ENCODE data around the gene COLEC12.

COLEC12 gene

DNA sequence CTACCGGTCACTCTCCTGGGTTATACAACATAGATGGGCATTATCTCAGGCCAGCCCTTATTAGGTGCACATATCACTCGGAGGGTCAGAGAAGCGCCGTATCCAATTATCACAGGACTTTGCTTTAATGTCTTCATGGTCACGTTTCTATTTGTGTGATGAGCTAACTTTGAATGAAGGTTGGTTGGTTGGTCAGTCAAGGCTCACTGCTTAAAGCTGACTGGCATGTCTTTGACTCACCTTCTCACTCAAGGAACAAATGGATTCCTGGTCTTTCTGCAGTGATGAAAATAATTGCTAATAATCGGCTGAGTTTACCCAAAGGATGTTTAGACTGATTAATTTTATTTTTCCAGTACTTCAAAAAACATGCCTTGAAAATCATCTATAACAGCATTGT is 39.7 kb downstream of the COLEC12 start:
- no peak for TF ChIP-seq NFIC (IDR thresholded peaks at IDR 0.05)
- TF ChIP-seq, protein P1, sequence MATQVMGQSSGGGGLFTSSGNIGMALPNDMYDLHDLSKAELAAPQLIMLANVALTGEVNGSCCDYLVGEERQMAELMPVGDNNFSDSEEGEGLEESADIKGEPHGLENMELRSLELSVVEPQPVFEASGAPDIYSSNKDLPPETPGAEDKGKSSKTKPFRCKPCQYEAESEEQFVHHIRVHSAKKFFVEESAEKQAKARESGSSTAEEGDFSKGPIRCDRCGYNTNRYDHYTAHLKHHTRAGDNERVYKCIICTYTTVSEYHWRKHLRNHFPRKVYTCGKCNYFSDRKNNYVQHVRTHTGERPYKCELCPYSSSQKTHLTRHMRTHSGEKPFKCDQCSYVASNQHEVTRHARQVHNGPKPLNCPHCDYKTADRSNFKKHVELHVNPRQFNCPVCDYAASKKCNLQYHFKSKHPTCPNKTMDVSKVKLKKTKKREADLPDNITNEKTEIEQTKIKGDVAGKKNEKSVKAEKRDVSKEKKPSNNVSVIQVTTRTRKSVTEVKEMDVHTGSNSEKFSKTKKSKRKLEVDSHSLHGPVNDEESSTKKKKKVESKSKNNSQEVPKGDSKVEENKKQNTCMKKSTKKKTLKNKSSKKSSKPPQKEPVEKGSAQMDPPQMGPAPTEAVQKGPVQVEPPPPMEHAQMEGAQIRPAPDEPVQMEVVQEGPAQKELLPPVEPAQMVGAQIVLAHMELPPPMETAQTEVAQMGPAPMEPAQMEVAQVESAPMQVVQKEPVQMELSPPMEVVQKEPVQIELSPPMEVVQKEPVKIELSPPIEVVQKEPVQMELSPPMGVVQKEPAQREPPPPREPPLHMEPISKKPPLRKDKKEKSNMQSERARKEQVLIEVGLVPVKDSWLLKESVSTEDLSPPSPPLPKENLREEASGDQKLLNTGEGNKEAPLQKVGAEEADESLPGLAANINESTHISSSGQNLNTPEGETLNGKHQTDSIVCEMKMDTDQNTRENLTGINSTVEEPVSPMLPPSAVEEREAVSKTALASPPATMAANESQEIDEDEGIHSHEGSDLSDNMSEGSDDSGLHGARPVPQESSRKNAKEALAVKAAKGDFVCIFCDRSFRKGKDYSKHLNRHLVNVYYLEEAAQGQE (IDR thresholded peaks at IDR 0.05; ENCODE audit: low read depth): no peak
- TF ChIP-seq TEAD4 (IDR thresholded peaks at IDR 0.05): no peak
- no peak for TF ChIP-seq ZBTB7A (IDR thresholded peaks at IDR 0.05; ENCODE audit: low read depth)
- no peak for TF ChIP-seq FOXM1 (IDR thresholded peaks at IDR 0.05; ENCODE audit: borderline replicate concordance, low read depth)
- no peak for TF ChIP-seq CEBPB (IDR thresholded peaks at IDR 0.05)
- TF ChIP-seq, protein P2, sequence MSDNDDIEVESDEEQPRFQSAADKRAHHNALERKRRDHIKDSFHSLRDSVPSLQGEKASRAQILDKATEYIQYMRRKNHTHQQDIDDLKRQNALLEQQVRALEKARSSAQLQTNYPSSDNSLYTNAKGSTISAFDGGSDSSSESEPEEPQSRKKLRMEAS (IDR thresholded peaks at IDR 0.05): no peak
- TF ChIP-seq EP300 (IDR thresholded peaks at IDR 0.05; ENCODE audit: borderline replicate concordance): no peak
- no peak for TF ChIP-seq CREB1 (IDR thresholded peaks at IDR 0.05; ENCODE audit: low read depth)
- TF ChIP-seq, protein P3, sequence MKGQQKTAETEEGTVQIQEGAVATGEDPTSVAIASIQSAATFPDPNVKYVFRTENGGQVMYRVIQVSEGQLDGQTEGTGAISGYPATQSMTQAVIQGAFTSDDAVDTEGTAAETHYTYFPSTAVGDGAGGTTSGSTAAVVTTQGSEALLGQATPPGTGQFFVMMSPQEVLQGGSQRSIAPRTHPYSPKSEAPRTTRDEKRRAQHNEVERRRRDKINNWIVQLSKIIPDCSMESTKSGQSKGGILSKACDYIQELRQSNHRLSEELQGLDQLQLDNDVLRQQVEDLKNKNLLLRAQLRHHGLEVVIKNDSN (IDR thresholded peaks at IDR 0.05): no peak
- TF ChIP-seq EGR1 (IDR thresholded peaks at IDR 0.05): no peak

DNA sequence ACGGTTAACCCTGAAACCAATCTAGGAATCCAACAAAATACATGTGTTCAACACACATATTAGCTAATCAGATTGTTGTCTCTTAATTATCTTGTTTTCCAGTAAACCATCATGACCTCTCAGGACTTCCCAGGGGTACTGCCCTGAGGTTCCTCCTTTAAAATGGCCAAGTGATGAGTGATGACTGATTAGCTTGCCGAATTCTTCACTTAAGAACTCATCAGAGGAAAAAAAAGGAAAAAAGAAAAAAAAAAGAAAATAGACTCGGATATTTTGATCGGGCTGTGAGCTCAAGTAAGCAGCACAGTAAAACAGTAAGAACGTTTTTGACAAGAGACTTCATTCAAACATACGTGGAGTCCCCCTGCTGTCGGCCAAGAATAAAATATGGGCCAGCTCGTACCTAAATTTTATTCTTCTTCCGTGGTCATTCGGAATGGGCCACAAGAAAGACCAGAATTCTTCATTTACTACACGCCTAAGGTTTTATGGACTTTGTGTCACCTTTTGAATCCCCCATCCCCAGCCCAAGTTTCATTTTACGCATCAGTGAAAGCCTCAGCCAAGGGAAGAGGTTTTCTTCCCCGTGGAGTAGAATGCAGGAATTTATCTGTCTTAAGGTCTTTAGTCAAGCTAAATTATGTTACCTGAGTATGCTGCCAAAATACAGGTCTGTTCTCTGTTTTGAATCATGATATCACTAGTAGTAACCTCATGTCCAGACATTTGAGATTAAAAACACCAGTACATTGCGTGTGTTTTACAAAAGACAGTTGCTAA is 40.5 kb downstream of the COLEC12 start:
- TF ChIP-seq CREB1 (IDR thresholded peaks at IDR 0.05; ENCODE audit: low read depth): no peak
- no peak for TF ChIP-seq EGR1 (IDR thresholded peaks at IDR 0.05)

DNA sequence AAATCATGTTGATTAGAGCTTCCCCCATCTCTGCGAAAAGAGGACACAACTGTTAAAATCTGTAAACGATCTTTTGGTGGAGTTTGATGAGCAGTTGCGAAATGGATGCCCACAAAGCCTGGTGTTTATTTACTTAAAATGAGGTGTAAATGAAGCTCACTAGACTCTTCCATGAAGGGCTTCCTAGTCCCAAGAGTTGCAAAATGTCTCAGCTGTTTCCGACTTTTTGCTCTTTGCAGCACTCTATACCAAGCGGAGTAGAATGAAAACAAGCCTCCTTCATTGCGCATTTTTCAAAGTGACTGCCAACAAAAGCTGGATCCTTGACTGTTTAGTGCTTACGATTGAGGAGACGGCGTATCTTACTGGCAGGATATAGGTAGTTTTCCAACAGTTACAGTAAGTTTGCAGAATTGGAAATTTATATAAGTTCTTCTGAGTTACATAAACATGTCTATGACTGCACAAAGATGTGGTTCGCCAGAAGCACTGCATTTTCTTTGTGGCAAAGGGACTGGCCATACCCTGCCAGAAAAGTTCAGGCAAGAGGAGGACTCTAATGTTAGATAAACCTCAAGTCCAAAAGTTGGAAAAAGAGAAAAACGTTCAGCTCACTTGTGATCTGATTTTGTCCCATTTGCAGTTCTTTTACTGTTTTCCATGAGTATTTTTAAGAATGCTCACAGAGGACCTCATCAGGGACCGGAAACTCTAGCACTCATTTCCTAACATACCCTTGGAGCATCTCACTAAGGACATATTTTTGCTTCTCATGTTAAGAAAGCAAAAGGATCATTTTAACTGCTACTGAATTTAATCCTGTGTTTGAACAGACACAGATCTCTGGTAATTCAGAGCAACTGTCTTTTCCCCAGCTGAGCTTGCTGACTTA is 42.7 kb downstream of the COLEC12 start:
- no peak for TF ChIP-seq EP300 (IDR thresholded peaks at IDR 0.05; ENCODE audit: borderline replicate concordance)
- TF ChIP-seq YY1 (IDR thresholded peaks at IDR 0.05; ENCODE audit: low read depth): no peak
- no peak for TF ChIP-seq TAF1 (IDR thresholded peaks at IDR 0.05; ENCODE audit: low read depth)
- TF ChIP-seq RAD21 (IDR thresholded peaks at IDR 0.05; ENCODE audit: low read depth): no peak
- TF ChIP-seq, protein P1 (IDR thresholded peaks at IDR 0.05; ENCODE audit: low read depth): no peak
- TF ChIP-seq NFIC (IDR thresholded peaks at IDR 0.05): no peak
- no peak for TF ChIP-seq TEAD4 (IDR thresholded peaks at IDR 0.05)
- no peak for TF ChIP-seq ZBTB7A (IDR thresholded peaks at IDR 0.05; ENCODE audit: low read depth)
- no peak for TF ChIP-seq CEBPB (IDR thresholded peaks at IDR 0.05)
- TF ChIP-seq, protein P2 (IDR thresholded peaks at IDR 0.05): no peak
- no peak for TF ChIP-seq TCF12 (IDR thresholded peaks at IDR 0.05; ENCODE audit: low read depth)
- TF ChIP-seq CREB1 (IDR thresholded peaks at IDR 0.05; ENCODE audit: low read depth): no peak
- TF ChIP-seq EGR1 (IDR thresholded peaks at IDR 0.05): no peak
- TF ChIP-seq FOXM1 (IDR thresholded peaks at IDR 0.05; ENCODE audit: borderline replicate concordance, low read depth): no peak

- TF ChIP-seq, protein P3 (IDR thresholded peaks at IDR 0.05): no peak
- TF ChIP-seq RAD21 (IDR thresholded peaks at IDR 0.05; ENCODE audit: low read depth) (no peak), CREB1 (IDR thresholded peaks at IDR 0.05; ENCODE audit: low read depth) (no peak), TEAD4 (IDR thresholded peaks at IDR 0.05) (no peak), NFIC (IDR thresholded peaks at IDR 0.05) (no peak), TCF12 (IDR thresholded peaks at IDR 0.05; ENCODE audit: low read depth) (no peak), FOXM1 (IDR thresholded peaks at IDR 0.05; ENCODE audit: borderline replicate concordance, low read depth) (no peak), YY1 (IDR thresholded peaks at IDR 0.05; ENCODE audit: low read depth) (no peak), ZBTB7A (IDR thresholded peaks at IDR 0.05; ENCODE audit: low read depth) (no peak), CEBPB (IDR thresholded peaks at IDR 0.05) (no peak)
- TF ChIP-seq, protein P1 (IDR thresholded peaks at IDR 0.05; ENCODE audit: low read depth): no peak
- TF ChIP-seq, protein P2 (IDR thresholded peaks at IDR 0.05): no peak
Observed at GRCh38 chr18:457140-457519, 43.4 kb downstream of the COLEC12 start.
